ENCODE results near the gene GPR132. TPM values are rescaled to one million over a fixed set of nuclear protein-coding genes. Genes with fewer than 3 reads are reported as not detected.
"Not testable (repeated sequence)": the region's sequence is repeated elsewhere in the genome, so short reads cannot be mapped to it uniquely, and the experiment has no call there.

GPR132 gene
- total RNA-seq, 1 experiment from 2014 or later: 0.71 TPM

- DNase-seq (ENCODE audit: low read depth): no peak
- in situ Hi-C loops (cut with HindIII; ENCODE audit: low pct_unique_long_range_greater_than_20kb, low sequenced_read_pairs): no loop called here
Observed at GRCh38 chr14:105053421-105053820, 11.8 kb downstream of the GPR132 start.

- in situ Hi-C loops (cut with HindIII; ENCODE audit: low pct_unique_long_range_greater_than_20kb, low sequenced_read_pairs): no loop called here
- no peak for DNase-seq (ENCODE audit: low read depth)
Observed at GRCh38 chr14:105052110-105052458, 13.1 kb downstream of the GPR132 start.

GRCh38 chr14:105051182-105052109 lies 13.8 kb downstream of the GPR132 start:
- DNase-seq (ENCODE audit: low read depth): no peak
- in situ Hi-C loops (cut with HindIII; ENCODE audit: low pct_unique_long_range_greater_than_20kb, low sequenced_read_pairs): no loop called here

GRCh38 chr14:105050551-105050897 lies 14.7 kb downstream of the GPR132 start:
- in situ Hi-C loops (cut with HindIII; ENCODE audit: low pct_unique_long_range_greater_than_20kb, low sequenced_read_pairs): no loop called here
- DNase-seq (ENCODE audit: low read depth): peak; percentile 49

- in situ Hi-C loops (cut with HindIII; ENCODE audit: low pct_unique_long_range_greater_than_20kb, low sequenced_read_pairs): no loop called here
- no peak for DNase-seq (ENCODE audit: low read depth)
Observed at GRCh38 chr14:105049753-105050550, 15.3 kb downstream of the GPR132 start.

- no peak for DNase-seq (ENCODE audit: low read depth)
- in situ Hi-C loops (cut with HindIII; ENCODE audit: low pct_unique_long_range_greater_than_20kb, low sequenced_read_pairs): no loop called here
Observed at GRCh38 chr14:105047283-105048016, 17.8 kb downstream of the GPR132 start.

GRCh38 chr14:105046891-105047282 lies 18.3 kb downstream of the GPR132 start:
- in situ Hi-C loops (cut with HindIII; ENCODE audit: low pct_unique_long_range_greater_than_20kb, low sequenced_read_pairs): no loop called here
- DNase-seq (ENCODE audit: low read depth): no peak

GRCh38 chr14:105045710-105046326 lies 19.4 kb downstream of the GPR132 start:
- in situ Hi-C loops (cut with HindIII; ENCODE audit: low pct_unique_long_range_greater_than_20kb, low sequenced_read_pairs): no loop called here
- peak; percentile 36 for DNase-seq (ENCODE audit: low read depth)

- DNase-seq (ENCODE audit: low read depth): no peak
- in situ Hi-C loops (cut with HindIII; ENCODE audit: low pct_unique_long_range_greater_than_20kb, low sequenced_read_pairs): no loop called here
Observed at GRCh38 chr14:105043641-105044040, 21.6 kb downstream of the GPR132 start.

- in situ Hi-C loops (cut with HindIII; ENCODE audit: low pct_unique_long_range_greater_than_20kb, low sequenced_read_pairs): no loop called here
- no peak for DNase-seq (ENCODE audit: low read depth)
Observed at GRCh38 chr14:105042813-105043212, 22.4 kb downstream of the GPR132 start.

GRCh38 chr14:105041841-105042765 lies 23.1 kb downstream of the GPR132 start:
- in situ Hi-C loops (cut with HindIII; ENCODE audit: low pct_unique_long_range_greater_than_20kb, low sequenced_read_pairs): no loop called here
- DNase-seq (ENCODE audit: low read depth): no peak

- DNase-seq (ENCODE audit: low read depth): peak; percentile 60
- in situ Hi-C loops (cut with HindIII; ENCODE audit: low pct_unique_long_range_greater_than_20kb, low sequenced_read_pairs): no loop called here
Observed at GRCh38 chr14:105039458-105040205, 25.6 kb downstream of the GPR132 start.

- DNase-seq (ENCODE audit: low read depth); in situ Hi-C loops (cut with HindIII; ENCODE audit: low pct_unique_long_range_greater_than_20kb, low sequenced_read_pairs): not testable (repeated sequence)
Observed at GRCh38 chr14:105035616-105036015, 29.6 kb downstream of the GPR132 start.

- DNase-seq (ENCODE audit: low read depth): peak; percentile 65
- in situ Hi-C loops (cut with HindIII; ENCODE audit: low pct_unique_long_range_greater_than_20kb, low sequenced_read_pairs): no loop called here
Observed at GRCh38 chr14:105034315-105035039, 30.8 kb downstream of the GPR132 start.

- in situ Hi-C loops (cut with HindIII; ENCODE audit: low pct_unique_long_range_greater_than_20kb, low sequenced_read_pairs): not testable (repeated sequence)
- DNase-seq (ENCODE audit: low read depth): peak; percentile 42
Observed at GRCh38 chr14:105033412-105033900, 31.8 kb downstream of the GPR132 start.

- peak; percentile 94 for DNase-seq (ENCODE audit: low read depth)
- in situ Hi-C loops (cut with HindIII; ENCODE audit: low pct_unique_long_range_greater_than_20kb, low sequenced_read_pairs): not testable (repeated sequence)
Observed at GRCh38 chr14:105032451-105032901, 32.8 kb downstream of the GPR132 start.
